Kidney epithelial cell (primary cell): ENCODE data around the gene PFKL. TPM values are rescaled to one million over a fixed set of nuclear protein-coding genes. Genes with fewer than 3 reads are reported as not detected.

Source experiments
- DNase-seq: peaks from one replicate; pipeline ENCODE4 v3.0.0-alpha.2; 2010; ENCODE audit warnings: low read depth
- H3K27me3 ChIP-seq: 2 replicates; pipeline ENCODE4 v1.6.0; 2011; ENCODE audit warnings: low read length; ENCODE audit not compliant: control insufficient read depth, insufficient read depth
- H3K36me3 ChIP-seq: 2 replicates; pipeline ENCODE4 v1.5.1; 2011; ENCODE audit warnings: low read length; ENCODE audit not compliant: control insufficient read depth, insufficient read depth
- H3K4me3 ChIP-seq: 2 replicates; pipeline ENCODE4 v1.5.1; 2011; ENCODE audit warnings: low read depth, mild to moderate bottlenecking, control low read depth, low read length
- CTCF ChIP-seq: IDR thresholded peaks from 2 replicates; pipeline ENCODE4 v1.5.1; 2011; ENCODE audit warnings: mild to moderate bottlenecking, moderate library complexity, low read length, control low read depth, inconsistent platforms; ENCODE audit not compliant: insufficient read depth, poor library complexity, severe bottlenecking
- total RNA-seq: library from RNA; depleted of rRNA; stranded (reverse); fragments of >200 nt; gene quantifications from 2 replicates; pipeline ENCODE4 v1.2.3, GENCODE V29; 2015

The PFKL gene
- total RNA-seq: 75.8 and 89.9 TPM in 2 replicates

- Histone ChIP-seq H3K4me3 (peak within 1 kb of the TSS; percentile 66), H3K36me3 (no peaks in the 10 kb centered on the region), H3K27me3 (peaks cover 23% of the 10 kb centered on the region)
- TF ChIP-seq CTCF: no peak
- no peak for DNase-seq
These were observed at the start of gene PFKL for GRCh38 chr21:44299458-44300261. Gene PFKL, plus strand, starts transcription at chr21:44300053. Its CDS starts 53 bp downstream, at chr21:44300106.

- H3K36me3 ChIP-seq: no peaks in the 10 kb centered on the region
- no peak for DNase-seq
- no peak for TF ChIP-seq CTCF
- no peak overlapping the region for H3K4me3 ChIP-seq
- no peaks in the 10 kb centered on the region for H3K27me3 ChIP-seq
These were observed 45.8 kb upstream of the PFKL start for GRCh38 chr21:44253832-44254710.

- no peaks in the 10 kb centered on the region for H3K36me3 ChIP-seq
- no peak overlapping the region for H3K4me3 ChIP-seq
- no peak for TF ChIP-seq CTCF
- DNase-seq: no peak
- peaks cover 2% of the 10 kb centered on the region for H3K27me3 ChIP-seq
These were observed 44.3 kb upstream of the PFKL start for GRCh38 chr21:44255511-44255981.

- Histone ChIP-seq H3K27me3 (peaks cover 9% of the 10 kb centered on the region), H3K4me3 (no peak overlapping the region), H3K36me3 (no peaks in the 10 kb centered on the region)
- DNase-seq: no peak
- no peak for TF ChIP-seq CTCF
These were observed 41.7 kb upstream of the PFKL start for GRCh38 chr21:44258056-44258725.

GRCh38 chr21:44259082-44259705 is 40.7 kb upstream of the PFKL start:
- H3K36me3 ChIP-seq: no peaks in the 10 kb centered on the region
- DNase-seq: no peak
- no peak for TF ChIP-seq CTCF
- peaks cover 12% of the 10 kb centered on the region for H3K27me3 ChIP-seq
- H3K4me3 ChIP-seq: no peak overlapping the region
